ENCODE measurements around the gene GXYLT2. TPM values are rescaled to one million over a fixed set of nuclear protein-coding genes. Genes with fewer than 3 reads are reported as not detected.

Gene GXYLT2
- total and polyA plus RNA-seq, 10 of the 15 experiments (the other 5 are each of a cell fraction or from before 2014, with no cell fraction given), result 0.27 to 2.6 (median 0.78) TPM

DNA sequence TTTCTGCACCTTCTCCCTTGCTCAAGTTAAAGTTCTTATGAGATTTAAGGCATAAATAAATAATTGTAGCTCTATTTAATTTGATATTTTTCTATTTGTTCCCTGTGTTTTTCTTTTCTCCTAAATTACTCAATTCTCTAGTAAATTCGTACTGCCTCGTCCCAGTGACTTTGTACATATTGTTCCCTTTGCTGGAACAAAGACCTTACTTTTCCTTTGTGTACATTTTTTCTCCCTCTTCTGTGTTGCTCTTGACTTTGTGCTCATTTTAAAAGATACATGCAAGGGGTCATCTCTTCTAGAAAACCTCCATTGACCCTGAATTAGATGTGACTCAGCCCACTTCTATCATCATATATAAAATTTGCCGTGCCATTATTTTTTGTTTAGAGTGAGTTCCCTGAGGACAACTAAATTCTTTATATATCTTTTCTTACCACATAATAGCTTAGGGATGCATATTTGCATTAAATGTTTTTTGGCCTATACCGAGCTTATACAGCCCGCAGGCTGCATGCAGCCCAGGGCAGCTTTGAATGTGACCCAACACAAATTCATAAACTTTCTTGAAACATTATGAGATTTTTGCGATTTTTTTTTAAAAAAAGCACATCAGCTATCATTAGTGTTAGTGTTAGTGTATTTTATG lies 138.4 kb downstream of the GXYLT2 start (continued):
- no peak for TF ChIP-seq NR2C2 (IDR thresholded peaks at IDR 0.05; ENCODE audit: borderline replicate concordance, control insufficient read depth, insufficient read length, low read depth)
- no peak for TF ChIP-seq HDGF (IDR thresholded peaks at IDR 0.05)

Small RNA genes within 50 kb of the gene (small RNA-seq; reads per million reads assigned to genes)
- gene RF00017, result not detected

Other genes starting within 250 kb of the GXYLT2 start
- 25.9 and 28.1 TPM in 2 replicates for gene SHQ1, start 39.6 kb upstream of the GXYLT2 start, total RNA-seq (2014; rRNA removed)
- 23.5 and 25.9 TPM in 2 replicates for gene SHQ1, start 39.6 kb upstream of the GXYLT2 start, total RNA-seq (2014; rRNA removed; fragmentation: Illumina TruSeq; extraction: Trizol)
- gene SHQ1, start 39.6 kb upstream of the GXYLT2 start, total RNA-seq (2021), result 30.3 and 34.2 TPM in 2 replicates
- 23.0 and 28.9 TPM in 2 replicates for gene SHQ1, start 39.6 kb upstream of the GXYLT2 start, polyA plus RNA-seq (2011; rRNA removed)
- gene SHQ1, start 39.6 kb upstream of the GXYLT2 start, polyA plus RNA-seq (2014; fragmentation: Illumina TruSeq; extraction: Trizol), result 22.8 and 23.6 TPM in 2 replicates
- 10 to 100 TPM; 12.6 to 12.8 TPM for gene SHQ1, start 39.6 kb upstream of the GXYLT2 start, polyA plus RNA-seq (2014; fragmentation: Nextera tagmentation; extraction: Ambion mirVana)
- 18.1 and 20.2 TPM in 2 replicates for gene SHQ1, start 39.6 kb upstream of the GXYLT2 start, polyA plus RNA-seq (2014; rRNA removed)
- gene SHQ1, start 39.6 kb upstream of the GXYLT2 start, polyA plus RNA-seq (2016; fragmentation: Nextera tagmentation; extraction: Ambion mirVana), result 10 to 100 TPM; 46.0 to 51.7 TPM
- gene PPP4R2, start 108.8 kb downstream of the GXYLT2 start, total RNA-seq (2014; rRNA removed), result 44.8 and 48.8 TPM in 2 replicates
- 54.8 and 56.1 TPM in 2 replicates for gene PPP4R2, start 108.8 kb downstream of the GXYLT2 start, total RNA-seq (2014; rRNA removed; fragmentation: Illumina TruSeq; extraction: Trizol)
- gene PPP4R2, start 108.8 kb downstream of the GXYLT2 start, total RNA-seq (2021), result 74.8 and 83.4 TPM in 2 replicates
- gene PPP4R2, start 108.8 kb downstream of the GXYLT2 start, polyA plus RNA-seq (2011; rRNA removed), result 46.0 and 86.2 TPM in 2 replicates
- 39.7 and 52.6 TPM in 2 replicates for gene PPP4R2, start 108.8 kb downstream of the GXYLT2 start, polyA plus RNA-seq (2014; fragmentation: Illumina TruSeq; extraction: Trizol)
- gene PPP4R2, start 108.8 kb downstream of the GXYLT2 start, polyA plus RNA-seq (2014; fragmentation: Nextera tagmentation; extraction: Ambion mirVana), result 10 to 100 TPM; 16.7 to 22.1 TPM
- 18.9 and 26.8 TPM in 2 replicates for gene PPP4R2, start 108.8 kb downstream of the GXYLT2 start, polyA plus RNA-seq (2014; rRNA removed)
- gene PPP4R2, start 108.8 kb downstream of the GXYLT2 start, polyA plus RNA-seq (2016; fragmentation: Nextera tagmentation; extraction: Ambion mirVana), result 10 to 100 TPM; 30.8 to 38.1 TPM
- 4.7 and 6.8 TPM in 2 replicates for gene EBLN2, start 173.6 kb downstream of the GXYLT2 start, total RNA-seq (2014; rRNA removed)
- gene EBLN2, start 173.6 kb downstream of the GXYLT2 start, total RNA-seq (2014; rRNA removed; fragmentation: Illumina TruSeq; extraction: Trizol), result 6.8 TPM in 2 replicates
- 3.8 and 4.0 TPM in 2 replicates for gene EBLN2, start 173.6 kb downstream of the GXYLT2 start, total RNA-seq (2021)
- gene EBLN2, start 173.6 kb downstream of the GXYLT2 start, polyA plus RNA-seq (2011; rRNA removed), result 4.5 and 5.6 TPM in 2 replicates
- gene EBLN2, start 173.6 kb downstream of the GXYLT2 start, polyA plus RNA-seq (2014; fragmentation: Illumina TruSeq; extraction: Trizol), result 3.9 and 4.4 TPM in 2 replicates
- 1 to 10 TPM in 1 of 2 experiments, under 1 TPM in 1; 0.84 to 2.2 TPM for gene EBLN2, start 173.6 kb downstream of the GXYLT2 start, polyA plus RNA-seq (2014; fragmentation: Nextera tagmentation; extraction: Ambion mirVana)
- 2.8 and 3.3 TPM in 2 replicates for gene EBLN2, start 173.6 kb downstream of the GXYLT2 start, polyA plus RNA-seq (2014; rRNA removed)
- 1 to 10 TPM; 1.2 to 2.7 TPM for gene EBLN2, start 173.6 kb downstream of the GXYLT2 start, polyA plus RNA-seq (2016; fragmentation: Nextera tagmentation; extraction: Ambion mirVana)

Data from GM12878 (cell line).